Skeletal muscle cell (primary cell): ENCODE results near the gene HPSE2.

Source experiments
- DNase-seq: peaks from one replicate; pipeline ENCODE4 v3.0.0-alpha.2; 2010; ENCODE audit warnings: low read depth
- H3K4me3 ChIP-seq: 2 replicates; pipeline ENCODE4 v1.5.1; 2011; ENCODE audit warnings: low read depth, mild to moderate bottlenecking, control low read depth, low read length, moderate library complexity

The HPSE2 gene

DNA sequence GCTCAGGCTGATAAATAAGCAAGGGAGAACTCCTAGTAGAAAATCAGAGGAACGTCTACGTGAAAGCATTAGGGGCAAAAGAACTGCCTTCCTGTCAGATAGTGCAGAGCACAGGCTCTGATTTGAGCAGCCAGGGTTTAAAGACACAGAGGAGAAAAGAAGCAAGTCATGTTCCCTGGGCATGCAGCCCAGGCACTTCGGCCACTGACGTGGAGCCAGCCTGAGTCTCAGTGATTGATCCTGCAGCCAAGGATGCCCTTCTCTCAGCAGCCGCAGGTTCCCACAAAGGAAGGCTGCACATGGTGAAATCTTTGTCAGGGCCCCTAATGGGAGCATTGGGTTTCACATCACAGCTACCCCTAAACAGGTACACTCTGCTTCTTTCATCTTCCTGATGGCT, 627.2 kb downstream of the HPSE2 start:
- no peak overlapping the region for H3K4me3 ChIP-seq
- no peak for DNase-seq

GRCh38 chr10:98602224-98602623, 633.4 kb downstream of the HPSE2 start:
- no peak for DNase-seq
- no peak overlapping the region for H3K4me3 ChIP-seq

DNA sequence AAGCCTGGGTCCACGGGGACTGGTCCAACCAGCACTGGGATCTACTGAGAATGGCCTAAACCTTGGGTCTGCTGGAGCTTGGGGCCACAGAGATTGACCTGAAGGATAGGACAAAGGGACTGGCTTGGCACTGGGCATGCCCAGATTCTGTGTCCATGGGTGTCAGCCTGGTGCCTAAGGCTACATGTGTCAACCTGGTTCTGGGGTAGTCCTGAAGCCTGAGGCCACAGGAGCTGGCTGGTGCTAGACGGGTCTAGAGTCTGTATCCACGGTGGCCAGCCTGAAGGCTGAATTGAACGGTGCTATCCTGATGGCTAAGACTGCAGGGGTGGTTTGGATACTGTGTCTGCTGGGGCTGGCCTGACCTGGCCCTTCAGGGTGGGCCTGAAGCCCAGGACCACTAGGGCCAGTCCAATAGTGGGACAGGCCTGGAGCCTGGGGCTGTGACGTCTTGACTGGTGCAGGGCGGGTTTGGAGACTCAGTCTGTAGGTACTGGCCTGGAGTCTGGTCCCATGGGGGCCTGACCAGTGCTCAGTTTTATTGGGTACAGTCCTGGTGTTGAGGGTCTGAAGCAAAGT, 636.5 kb downstream of the HPSE2 start:
- DNase-seq = no peak
- no peak overlapping the region for H3K4me3 ChIP-seq

DNA sequence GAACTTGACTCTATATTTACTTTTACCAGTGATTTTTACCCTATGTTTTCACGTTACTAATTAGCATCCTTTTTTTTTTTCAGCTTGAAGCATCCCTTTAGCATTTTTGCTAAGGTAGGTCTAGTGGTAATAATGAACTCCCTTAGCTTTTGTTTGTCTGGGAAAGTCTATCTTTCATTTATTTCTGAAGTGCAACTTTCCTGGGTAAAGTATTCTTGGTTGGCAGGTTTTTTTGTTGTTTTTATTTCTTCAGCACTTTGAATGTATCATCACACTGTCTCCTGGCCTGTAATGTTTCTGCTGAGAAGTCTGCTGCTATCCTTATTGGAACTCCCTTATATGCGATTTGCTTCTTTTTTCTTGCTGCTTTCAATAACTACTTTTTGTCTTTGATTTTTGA, 639.2 kb downstream of the HPSE2 start:
- no peak for DNase-seq
- no peak overlapping the region for H3K4me3 ChIP-seq

- H3K4me3 ChIP-seq = no peak overlapping the region
Measured at GRCh38 chr10:98589691-98590090, 646.0 kb downstream of the HPSE2 start.

DNA sequence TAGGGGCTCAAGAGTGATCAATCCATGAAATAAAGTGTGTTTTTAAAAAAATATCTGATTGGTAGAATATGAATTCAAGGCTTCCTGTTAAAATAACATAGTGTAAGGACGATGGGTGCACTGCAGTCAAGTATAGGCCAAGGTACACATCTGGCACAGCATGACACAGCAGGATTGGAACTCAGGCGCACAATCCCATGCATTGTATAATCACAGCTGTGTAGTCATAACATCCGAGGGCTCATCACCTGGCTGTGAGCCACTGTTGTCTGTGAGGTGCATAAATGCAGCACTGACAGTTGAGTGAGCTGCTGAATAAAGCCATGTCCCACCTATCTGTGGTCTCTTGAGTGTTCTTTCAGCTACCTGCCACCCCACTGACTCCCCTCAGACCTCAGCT, 646.6 kb downstream of the HPSE2 start:
- DNase-seq = no peak

More at GRCh38 chr10:98589691-98590090, 646.0 kb downstream of the HPSE2 start:
- DNase-seq = no peak

GRCh38 chr10:98587156-98587837, 648.4 kb downstream of the HPSE2 start:
- DNase-seq = no peak
- no peak overlapping the region for H3K4me3 ChIP-seq

More for the DNA sequence above, 646.6 kb downstream of the HPSE2 start:
- no peak overlapping the region for H3K4me3 ChIP-seq

DNA sequence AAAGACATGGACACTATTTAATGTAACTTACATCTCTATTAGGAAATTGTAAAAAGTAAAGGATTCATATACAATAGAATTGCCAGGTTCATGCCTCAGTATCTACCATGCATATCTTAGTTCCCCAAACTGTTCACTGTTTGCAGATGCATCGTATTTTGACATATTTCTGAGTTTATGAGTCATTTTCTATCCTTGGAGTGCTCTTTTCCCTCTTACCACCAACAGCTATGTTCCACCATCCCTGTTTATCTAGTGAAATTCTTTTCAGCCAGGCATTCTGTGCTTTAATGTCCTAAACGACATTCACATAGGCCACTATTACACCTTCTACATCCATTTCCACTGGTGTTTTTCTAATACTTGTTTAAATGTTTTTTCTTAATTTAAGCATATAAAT, 649.6 kb downstream of the HPSE2 start:
- H3K4me3 ChIP-seq = no peak overlapping the region
- no peak for DNase-seq

DNA sequence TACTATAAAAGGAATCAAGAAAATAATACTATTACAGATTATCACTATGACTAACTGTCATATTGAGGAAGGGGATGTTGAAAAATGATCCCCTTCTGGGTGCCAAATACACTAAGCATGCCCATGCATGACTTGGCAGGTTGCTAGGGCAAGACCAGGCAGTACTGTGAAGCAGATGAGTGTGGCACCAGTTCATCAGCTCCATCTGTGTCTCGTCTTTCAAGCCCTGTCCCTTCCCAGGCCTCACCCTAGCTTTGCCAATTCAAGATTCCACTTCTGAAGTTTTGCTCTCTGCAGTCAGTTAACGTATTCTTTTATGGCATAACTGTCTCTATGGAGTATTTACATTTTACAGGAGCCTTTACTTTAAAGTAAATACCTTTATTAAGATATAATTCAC, 653.3 kb downstream of the HPSE2 start:
- no peak overlapping the region for H3K4me3 ChIP-seq
- DNase-seq = no peak

GRCh38 chr10:98577578-98577977, 658.1 kb downstream of the HPSE2 start:
- no peak for DNase-seq
- H3K4me3 ChIP-seq = no peak overlapping the region

- no peak overlapping the region for H3K4me3 ChIP-seq
- DNase-seq = no peak
Measured at GRCh38 chr10:98577168-98577567, 658.5 kb downstream of the HPSE2 start.

- no peak overlapping the region for H3K4me3 ChIP-seq
- no peak for DNase-seq
Measured at GRCh38 chr10:98576096-98576495, 659.6 kb downstream of the HPSE2 start.

- no peak for DNase-seq
- no peak overlapping the region for H3K4me3 ChIP-seq
Measured at GRCh38 chr10:98572594-98572993, 663.1 kb downstream of the HPSE2 start.

DNA sequence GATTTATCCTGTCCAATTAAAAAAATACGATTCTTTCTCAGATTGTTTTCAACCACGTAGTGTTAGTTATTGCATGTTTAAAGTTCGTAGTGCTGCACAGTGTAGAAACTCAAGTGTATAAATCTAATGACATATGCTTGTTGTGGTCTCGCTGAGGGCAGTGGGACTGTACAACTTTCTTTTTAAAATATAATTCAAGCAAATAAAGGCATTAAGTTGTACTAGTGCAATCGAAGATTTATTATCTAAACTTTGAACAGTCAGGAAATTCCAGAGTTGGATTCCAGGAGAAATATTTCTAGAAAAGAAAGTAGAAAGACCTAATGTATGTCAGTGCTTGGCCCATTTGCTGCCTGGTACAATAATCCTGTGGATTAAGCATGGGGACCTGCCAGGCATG, 664.8 kb downstream of the HPSE2 start:
- H3K4me3 ChIP-seq = no peak overlapping the region
- DNase-seq = no peak

- DNase-seq = no peak
- H3K4me3 ChIP-seq = no peak overlapping the region
Measured at GRCh38 chr10:98569853-98570252, 665.8 kb downstream of the HPSE2 start.

GRCh38 chr10:98568551-98568950, 667.1 kb downstream of the HPSE2 start:
- no peak for DNase-seq
- H3K4me3 ChIP-seq = no peak overlapping the region

- no peak for DNase-seq
- H3K4me3 ChIP-seq = no peak overlapping the region
Measured at GRCh38 chr10:98567391-98568133, 668.1 kb downstream of the HPSE2 start.

- H3K4me3 ChIP-seq = no peak overlapping the region
- no peak for DNase-seq
Measured at GRCh38 chr10:98563811-98564210, 671.8 kb downstream of the HPSE2 start.

GRCh38 chr10:98560565-98560964, 675.1 kb downstream of the HPSE2 start:
- DNase-seq = no peak
- no peak overlapping the region for H3K4me3 ChIP-seq

DNA sequence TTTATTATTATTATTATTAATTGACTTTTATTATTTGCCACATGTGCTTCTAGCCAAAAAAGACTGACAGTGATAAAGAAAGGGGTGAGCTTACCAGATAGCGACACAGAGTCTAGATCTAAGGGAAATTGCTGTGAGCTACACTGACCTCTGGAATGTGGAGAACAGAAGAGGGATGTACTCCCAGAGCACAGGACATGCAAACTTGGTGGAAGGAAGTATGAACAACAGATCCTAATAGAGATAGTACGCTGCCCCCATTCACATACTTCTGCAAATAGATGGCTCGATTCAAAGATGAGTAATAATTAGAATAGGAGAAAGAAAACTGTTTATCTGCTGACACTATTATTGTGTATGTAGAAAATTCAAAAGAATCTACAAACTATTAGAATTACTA, 679.6 kb downstream of the HPSE2 start:
- H3K4me3 ChIP-seq = no peak overlapping the region
- DNase-seq = no peak
